22Rv1 (cell line): ENCODE data around the gene UBALD2.

Experiments used
- H3K27ac ChIP-seq: fragments of 450-650 bp; 2 replicates; pipeline ENCODE4 v1.5.1; 2017
- CTCF ChIP-seq: fragments of 450-650 bp; IDR thresholded peaks from 2 replicates; pipeline ENCODE4 v1.5.1; 2017; ENCODE audit warnings: mild to moderate bottlenecking
- ZFX ChIP-seq: fragments of 450-650 bp; IDR thresholded peaks from 2 replicates; pipeline ENCODE4 v1.6.1; 2017; ENCODE audit warnings: antibody characterized with exemption, borderline replicate concordance

Gene UBALD2

GRCh38 chr17:76273445-76274111 is 8.4 kb downstream of the UBALD2 start:
- TF ChIP-seq CTCF (no peak), ZFX (no peak)
- H3K27ac ChIP-seq = no peak overlapping the region

GRCh38 chr17:76274112-76274956 is 9.2 kb downstream of the UBALD2 start:
- TF ChIP-seq ZFX = no peak
- H3K27ac ChIP-seq = no peak overlapping the region

GRCh38 chr17:76275382-76276068 is 10.4 kb downstream of the UBALD2 start:
- no peak for TF ChIP-seq CTCF
- TF ChIP-seq ZFX = no peak
- no peak overlapping the region for H3K27ac ChIP-seq

GRCh38 chr17:76276069-76276431 is 10.9 kb downstream of the UBALD2 start:
- H3K27ac ChIP-seq = no peak overlapping the region
- TF ChIP-seq CTCF (no peak), ZFX (no peak)

- TF ChIP-seq ZFX = no peak
- TF ChIP-seq CTCF = no peak
- H3K27ac ChIP-seq = no peak overlapping the region
Observed at GRCh38 chr17:76276461-76277299, 11.5 kb downstream of the UBALD2 start.

GRCh38 chr17:76277300-76278267 is 12.4 kb downstream of the UBALD2 start:
- TF ChIP-seq ZFX (no peak), CTCF (no peak)
- no peak overlapping the region for H3K27ac ChIP-seq
